Measurements from ENCODE around the gene CFAP74. TPM values are rescaled to one million over a fixed set of nuclear protein-coding genes. Genes with fewer than 3 reads are reported as not detected.

CFAP74 gene
- total RNA-seq, 2 donors from 2014 or later: not detected

GRCh38 chr1:1973716-1974642 is 29.6 kb downstream of the CFAP74 start:
- no peaks in the 10 kb centered on the region for H3K4me1 ChIP-seq
- no peak overlapping the region for H3K27ac ChIP-seq
- no peaks in the 10 kb centered on the region for H3K36me3 ChIP-seq
- H3K9me3 ChIP-seq: no peaks in the 10 kb centered on the region
- no peak overlapping the region for H3K4me3 ChIP-seq
- no peak for TF ChIP-seq CTCF (IDR thresholded peaks at IDR 0.05)
- no peak for DNase-seq (ENCODE audit: low spot score)
- H3K27me3 ChIP-seq: no peaks in the 10 kb centered on the region

- no peaks in the 10 kb centered on the region for H3K9me3 ChIP-seq
- H3K36me3 ChIP-seq: no peaks in the 10 kb centered on the region
- H3K4me3 ChIP-seq: no peak overlapping the region
- H3K27ac ChIP-seq: no peak overlapping the region
- no peak for TF ChIP-seq CTCF (IDR thresholded peaks at IDR 0.05)
- H3K4me1 ChIP-seq: no peaks in the 10 kb centered on the region
- DNase-seq (ENCODE audit: low spot score): no peak
- no peaks in the 10 kb centered on the region for H3K27me3 ChIP-seq
Observed at GRCh38 chr1:1972976-1973715, 30.4 kb downstream of the CFAP74 start.

GRCh38 chr1:1971688-1972087 is 31.9 kb downstream of the CFAP74 start:
- Histone ChIP-seq H3K4me1 (no peaks in the 10 kb centered on the region), H3K36me3 (no peaks in the 10 kb centered on the region), H3K4me3 (no peak overlapping the region), H3K27ac (no peak overlapping the region), H3K27me3 (no peaks in the 10 kb centered on the region), H3K9me3 (no peaks in the 10 kb centered on the region)
- no peak for DNase-seq (ENCODE audit: low spot score)
- TF ChIP-seq CTCF (IDR thresholded peaks at IDR 0.05): no peak

GRCh38 chr1:1971017-1971416 is 32.6 kb downstream of the CFAP74 start:
- Histone ChIP-seq H3K4me3 (no peak overlapping the region), H3K27me3 (no peaks in the 10 kb centered on the region), H3K27ac (no peak overlapping the region), H3K36me3 (no peaks in the 10 kb centered on the region), H3K4me1 (no peaks in the 10 kb centered on the region), H3K9me3 (no peaks in the 10 kb centered on the region)
- no peak for DNase-seq (ENCODE audit: low spot score)
- TF ChIP-seq CTCF (IDR thresholded peaks at IDR 0.05): no peak

- Histone ChIP-seq H3K27me3 (no peaks in the 10 kb centered on the region), H3K36me3 (no peaks in the 10 kb centered on the region), H3K27ac (no peak overlapping the region), H3K4me3 (no peak overlapping the region), H3K9me3 (no peaks in the 10 kb centered on the region), H3K4me1 (no peaks in the 10 kb centered on the region)
- no peak for DNase-seq (ENCODE audit: low spot score)
- TF ChIP-seq CTCF (IDR thresholded peaks at IDR 0.05): no peak
Observed at GRCh38 chr1:1969953-1970716, 33.5 kb downstream of the CFAP74 start.

Measured in right atrium auricular region (tissue), 2 donors.